ENCODE data around the gene TBL1X. TPM values are rescaled to one million over a fixed set of nuclear protein-coding genes. Genes with fewer than 3 reads are reported as not detected.

Gene TBL1X
- total RNA-seq, 4 donors from 2014 or later, result 32.9 to 42.9 (median 33.4) TPM

DNA sequence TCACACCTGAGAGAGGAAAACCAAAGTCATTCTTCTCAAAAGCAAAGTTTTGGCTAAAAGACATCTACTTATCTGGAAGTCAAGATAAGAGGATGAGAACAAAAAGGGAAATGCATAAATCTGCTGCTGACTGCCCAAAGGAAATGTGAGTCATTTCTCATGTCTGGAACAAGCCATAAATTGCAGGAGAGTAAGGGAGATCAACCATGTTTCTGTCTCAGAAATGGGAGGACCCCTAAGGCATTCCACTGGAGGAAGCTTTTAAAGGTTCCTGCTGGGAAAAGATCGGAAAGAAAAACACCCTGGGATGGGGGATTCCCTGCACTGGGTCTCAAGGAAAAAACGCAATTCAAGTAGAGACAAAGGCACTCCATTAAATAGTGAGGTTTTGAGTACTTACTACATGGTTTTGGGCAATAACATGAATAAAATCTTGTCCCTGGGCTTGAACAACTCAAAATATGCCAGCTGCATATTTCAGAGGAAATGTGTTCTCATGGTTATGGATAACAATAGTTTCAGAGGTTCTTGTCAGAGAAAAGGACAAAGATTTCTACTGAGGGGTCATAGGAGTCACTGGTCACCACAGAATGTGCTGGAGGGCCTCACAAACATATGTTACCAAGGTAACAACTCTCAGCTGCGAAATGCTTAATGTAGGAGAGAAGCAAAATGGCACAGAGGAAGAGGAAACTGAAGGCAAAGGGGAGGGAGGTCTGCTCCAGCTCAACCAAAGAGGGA, 281.5 kb downstream of the TBL1X start:
- no peaks in the 10 kb centered on the region for H3K27me3 ChIP-seq
- H3K36me3 ChIP-seq, result no peaks in the 10 kb centered on the region
- DNase-seq, result no peak
- 55 to 57% methylated on average over 3 of the region's 3 CpGs for WGBS, 2 donors
- H3K9me3 ChIP-seq, result no peaks in the 10 kb centered on the region
- intact Hi-C loops (cut with DNase I), result no loop called here
- no peaks in the 10 kb centered on the region for H3K4me1 ChIP-seq
- TF ChIP-seq POLR2A (IDR thresholded peaks at IDR 0.05), result no peak
- no peak overlapping the region for H3K27ac ChIP-seq
- no peak overlapping the region for H3K4me3 ChIP-seq (replicated peaks in 1 of 3)

DNA sequence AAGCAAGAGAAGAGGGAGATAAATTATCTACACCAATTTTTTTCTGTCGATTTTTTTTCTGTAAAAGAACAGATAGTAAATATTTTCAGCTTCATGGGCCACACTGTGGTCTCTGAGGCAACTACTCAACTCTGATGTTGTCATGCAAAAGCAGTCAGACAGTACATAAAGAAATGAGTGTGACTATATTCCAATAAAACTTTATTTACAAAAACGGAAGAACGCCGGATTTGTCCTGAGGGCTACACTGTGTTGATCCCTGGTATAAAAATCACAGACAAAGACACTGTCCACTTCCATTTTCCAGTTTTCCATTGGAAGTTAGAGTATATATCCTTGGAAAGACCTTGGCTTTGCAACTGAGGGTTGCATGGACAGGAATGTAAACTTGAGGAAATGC, 282.8 kb downstream of the TBL1X start:
- Histone ChIP-seq H3K9me3 (no peaks in the 10 kb centered on the region), H3K27ac (no peak overlapping the region), H3K27me3 (no peaks in the 10 kb centered on the region), H3K4me1 (no peaks in the 10 kb centered on the region), H3K4me3 (replicated peaks in 1 of 3) (no peak overlapping the region), H3K36me3 (no peaks in the 10 kb centered on the region)
- no peak for DNase-seq
- 94 to 98% methylated on average over 4 of the region's 4 CpGs for WGBS, 2 donors
- intact Hi-C loops (cut with DNase I), result no loop called here
- TF ChIP-seq, protein P1, sequence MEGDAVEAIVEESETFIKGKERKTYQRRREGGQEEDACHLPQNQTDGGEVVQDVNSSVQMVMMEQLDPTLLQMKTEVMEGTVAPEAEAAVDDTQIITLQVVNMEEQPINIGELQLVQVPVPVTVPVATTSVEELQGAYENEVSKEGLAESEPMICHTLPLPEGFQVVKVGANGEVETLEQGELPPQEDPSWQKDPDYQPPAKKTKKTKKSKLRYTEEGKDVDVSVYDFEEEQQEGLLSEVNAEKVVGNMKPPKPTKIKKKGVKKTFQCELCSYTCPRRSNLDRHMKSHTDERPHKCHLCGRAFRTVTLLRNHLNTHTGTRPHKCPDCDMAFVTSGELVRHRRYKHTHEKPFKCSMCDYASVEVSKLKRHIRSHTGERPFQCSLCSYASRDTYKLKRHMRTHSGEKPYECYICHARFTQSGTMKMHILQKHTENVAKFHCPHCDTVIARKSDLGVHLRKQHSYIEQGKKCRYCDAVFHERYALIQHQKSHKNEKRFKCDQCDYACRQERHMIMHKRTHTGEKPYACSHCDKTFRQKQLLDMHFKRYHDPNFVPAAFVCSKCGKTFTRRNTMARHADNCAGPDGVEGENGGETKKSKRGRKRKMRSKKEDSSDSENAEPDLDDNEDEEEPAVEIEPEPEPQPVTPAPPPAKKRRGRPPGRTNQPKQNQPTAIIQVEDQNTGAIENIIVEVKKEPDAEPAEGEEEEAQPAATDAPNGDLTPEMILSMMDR (IDR thresholded peaks at IDR 0.05), result no peak
- TF ChIP-seq POLR2A (IDR thresholded peaks at IDR 0.05), result no peak

DNA sequence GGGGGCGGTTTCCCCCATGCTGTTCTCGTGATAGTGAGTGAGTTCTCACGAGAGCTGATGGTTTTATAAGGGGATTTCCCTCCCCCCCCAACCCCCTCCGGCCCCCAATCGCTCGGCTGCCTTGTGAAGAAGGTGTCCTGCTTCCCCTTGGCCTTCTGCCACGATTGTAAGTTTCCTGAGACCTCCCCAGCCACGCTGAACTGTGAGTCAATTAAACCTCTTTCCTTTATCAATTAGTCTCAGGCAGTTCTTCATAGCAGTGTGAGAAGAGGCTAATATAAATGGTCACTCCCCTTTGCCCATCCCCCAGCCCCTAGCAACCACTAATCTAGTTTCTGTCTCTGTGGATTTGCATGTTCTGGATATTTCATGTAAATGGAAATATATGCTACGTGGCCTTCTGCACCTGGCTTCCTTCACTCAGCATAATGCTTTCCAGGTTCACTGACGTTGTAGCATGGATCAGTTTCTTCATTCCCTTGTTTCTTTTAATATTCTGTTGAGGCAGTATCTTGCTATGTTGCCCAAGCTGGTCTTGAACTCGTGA, 284.4 kb downstream of the TBL1X start:
- TF ChIP-seq, protein P1 (IDR thresholded peaks at IDR 0.05), result no peak
- TF ChIP-seq POLR2A (IDR thresholded peaks at IDR 0.05), result no peak
- intact Hi-C loops (cut with DNase I), result no loop called here

DNA sequence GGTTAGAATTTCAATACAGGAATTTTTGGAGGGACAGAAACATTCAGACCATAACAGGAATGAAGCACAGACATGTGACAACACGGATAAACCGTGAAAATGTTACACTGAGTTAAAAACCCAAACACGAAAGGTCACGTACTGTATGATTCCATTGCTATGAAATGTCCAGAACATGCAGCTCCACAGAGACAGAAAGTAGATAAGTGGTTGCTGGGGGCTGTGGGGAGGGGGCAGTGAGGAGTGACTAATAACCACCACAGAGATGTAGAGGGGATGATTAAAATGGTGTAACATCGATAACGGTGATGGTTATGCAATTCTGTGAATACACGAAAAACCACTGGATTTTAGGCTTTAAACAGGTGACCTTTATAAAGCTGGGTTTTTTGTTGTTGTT, 292.5 kb downstream of the TBL1X start:
- Histone ChIP-seq H3K4me3 (replicated peaks in 1 of 3) (no peak overlapping the region), H3K9me3 (no peaks in the 10 kb centered on the region), H3K27me3 (no peaks in the 10 kb centered on the region), H3K27ac (no peak overlapping the region), H3K36me3 (no peaks in the 10 kb centered on the region), H3K4me1 (no peaks in the 10 kb centered on the region)
- no peak for DNase-seq
- TF ChIP-seq, protein P1 (IDR thresholded peaks at IDR 0.05), result no peak
- TF ChIP-seq POLR2A (IDR thresholded peaks at IDR 0.05), result no peak
- WGBS, 2 donors, result 91 to 96% methylated on average over 7 of the region's 7 CpGs
- intact Hi-C loops (cut with DNase I), result no loop called here

More for the DNA sequence above, 284.4 kb downstream of the TBL1X start:
- H3K27me3 ChIP-seq, result no peaks in the 10 kb centered on the region
- H3K27ac ChIP-seq, result no peak overlapping the region
- no peak for DNase-seq
- H3K4me1 ChIP-seq, result no peaks in the 10 kb centered on the region
- H3K9me3 ChIP-seq, result no peaks in the 10 kb centered on the region
- H3K36me3 ChIP-seq, result no peaks in the 10 kb centered on the region
- H3K4me3 ChIP-seq (replicated peaks in 1 of 3), result no peak overlapping the region
- WGBS, 2 donors, result 52 to 57% methylated on average over 8 to 9 of the region's 11 CpGs

DNA sequence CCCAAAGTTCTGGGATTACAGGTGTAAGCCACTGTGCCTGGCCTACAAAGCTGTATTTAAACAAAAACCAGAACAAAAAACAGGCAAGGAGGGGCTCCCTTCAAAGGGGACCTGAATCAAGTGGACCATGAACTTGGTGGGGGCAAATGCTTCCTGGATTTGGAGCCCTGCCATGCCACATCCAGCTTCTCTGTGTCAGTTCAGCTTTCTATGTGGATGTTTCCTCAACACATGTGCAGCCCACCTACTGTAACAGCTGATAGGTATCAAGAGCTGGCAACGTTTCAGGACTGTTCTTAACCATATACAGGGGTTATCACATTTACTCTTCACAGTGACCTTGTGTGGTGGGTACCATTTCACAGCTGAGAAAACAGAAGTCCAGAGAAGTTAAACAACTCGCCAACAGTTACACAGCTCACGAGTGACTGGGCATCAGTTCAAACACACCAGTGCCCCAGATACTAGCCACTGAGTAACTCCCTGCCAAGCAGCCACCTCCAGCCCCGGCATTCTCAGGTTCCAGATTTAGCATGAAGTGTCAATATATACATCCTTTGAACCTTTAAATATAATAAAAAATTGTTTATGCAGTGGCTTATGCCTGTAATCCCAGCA, 293.3 kb downstream of the TBL1X start:
- Histone ChIP-seq H3K4me3 (replicated peaks in 1 of 3) (no peak overlapping the region), H3K9me3 (no peaks in the 10 kb centered on the region), H3K4me1 (no peaks in the 10 kb centered on the region), H3K27me3 (no peaks in the 10 kb centered on the region), H3K36me3 (no peaks in the 10 kb centered on the region), H3K27ac (no peak overlapping the region)
- intact Hi-C loops (cut with DNase I), result no loop called here
- TF ChIP-seq, protein P1 (IDR thresholded peaks at IDR 0.05), result no peak
- TF ChIP-seq POLR2A (IDR thresholded peaks at IDR 0.05), result no peak
- no peak for DNase-seq
- WGBS, 2 donors, result 77 to 79% methylated on average over 3 to 4 of the region's 4 CpGs
